Type B pancreatic cell (in vitro differentiated cells): ENCODE results near the gene NUB1. TPM values are rescaled to one million over a fixed set of nuclear protein-coding genes. Genes with fewer than 3 reads are reported as not detected.

ENCODE experiments used
- DNase-seq: peaks from one replicate; pipeline ENCODE4 v3.0.0; 2021; ENCODE audit warnings: mixed read lengths; ENCODE audit not compliant: unreplicated experiment; ENCODE audit errors: extremely low spot score
- H3K27ac Mint-ChIP-seq: 2 replicates; pipeline ENCODE4 v1.8.0; 2021; ENCODE audit warnings: mild to moderate bottlenecking, mixed read lengths
- H3K27me3 Mint-ChIP-seq: 2 replicates; pipeline ENCODE4 v1.8.0; 2021; ENCODE audit warnings: mixed read lengths
- H3K36me3 Mint-ChIP-seq: 2 replicates; pipeline ENCODE4 v1.8.0; 2021; ENCODE audit warnings: mixed read lengths
- H3K4me1 Mint-ChIP-seq: one replicate; pipeline ENCODE4 v1.8.0; 2021; ENCODE audit warnings: mixed read lengths; ENCODE audit not compliant: unreplicated experiment
- H3K4me3 Mint-ChIP-seq: 2 replicates; pipeline ENCODE4 v1.8.0; 2021; ENCODE audit warnings: mild to moderate bottlenecking, mixed read lengths
- H3K9me3 Mint-ChIP-seq: 2 replicates; pipeline ENCODE4 v1.8.0; 2021; ENCODE audit warnings: mixed read lengths
- CTCF ChIP-seq: fragments of 200-600 bp; sonication (generic); conservative IDR thresholded peaks from 2 replicates; pipeline ENCODE4 v1.5.0; 2021; ENCODE audit warnings: antibody characterized with exemption, mild to moderate bottlenecking
- total RNA-seq: library from RNA; stranded (reverse); gene quantifications from 2 replicates; pipeline ENCODE4 v1.2.1, GENCODE V29; 2021; ENCODE audit warnings: low replicate concordance

Gene NUB1
- total RNA-seq, 1 donor from 2014 or later, result 54.3 TPM

DNA sequence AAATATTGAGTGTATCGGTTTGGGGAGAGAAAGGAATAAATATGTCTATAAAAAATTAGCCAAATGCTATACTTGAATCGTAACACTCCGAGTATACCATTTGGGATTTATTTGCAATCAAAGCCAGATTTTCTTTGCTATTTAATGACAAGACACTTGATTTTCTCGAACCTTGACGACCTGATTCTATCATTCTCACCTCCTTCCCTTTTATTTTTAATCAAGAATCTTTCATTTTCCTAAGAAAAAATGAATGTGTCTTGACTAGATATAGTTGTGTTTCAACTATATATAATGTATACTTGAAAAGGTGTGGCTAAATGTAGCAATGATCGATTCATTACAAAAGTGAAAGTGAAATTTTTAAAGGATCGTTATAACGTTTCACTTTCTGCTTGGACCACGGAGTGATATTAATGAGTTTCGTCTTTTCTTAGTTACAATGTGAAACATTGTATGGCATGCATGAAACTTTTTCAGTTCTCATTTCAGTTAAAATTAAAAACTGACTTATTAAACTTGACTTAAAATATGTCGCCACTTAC lies 562 bp downstream of the NUB1 start:
- Mint-ChIP-seq H3K27me3 (no peaks in the 10 kb centered on the region), H3K27ac (peak overlapping the region; percentile 77), H3K4me3 (peak overlapping the region; percentile 90), H3K9me3 (no peaks in the 10 kb centered on the region), H3K36me3 (peaks cover 8% of the 10 kb centered on the region), H3K4me1 (peaks cover 11% of the 10 kb centered on the region)
- no peak for TF ChIP-seq CTCF
- no peak for DNase-seq

- no peak overlapping the region for H3K27ac Mint-ChIP-seq
- peaks cover 11% of the 10 kb centered on the region for H3K4me1 Mint-ChIP-seq
- no peaks in the 10 kb centered on the region for H3K9me3 Mint-ChIP-seq
- TF ChIP-seq CTCF, result no peak
- peak overlapping the region; percentile 59 for H3K4me3 Mint-ChIP-seq
- no peak for DNase-seq
- peaks cover 8% of the 10 kb centered on the region for H3K36me3 Mint-ChIP-seq
- no peaks in the 10 kb centered on the region for H3K27me3 Mint-ChIP-seq
Measured at GRCh38 chr7:151342811-151343210, 1.2 kb downstream of the NUB1 start.

DNA sequence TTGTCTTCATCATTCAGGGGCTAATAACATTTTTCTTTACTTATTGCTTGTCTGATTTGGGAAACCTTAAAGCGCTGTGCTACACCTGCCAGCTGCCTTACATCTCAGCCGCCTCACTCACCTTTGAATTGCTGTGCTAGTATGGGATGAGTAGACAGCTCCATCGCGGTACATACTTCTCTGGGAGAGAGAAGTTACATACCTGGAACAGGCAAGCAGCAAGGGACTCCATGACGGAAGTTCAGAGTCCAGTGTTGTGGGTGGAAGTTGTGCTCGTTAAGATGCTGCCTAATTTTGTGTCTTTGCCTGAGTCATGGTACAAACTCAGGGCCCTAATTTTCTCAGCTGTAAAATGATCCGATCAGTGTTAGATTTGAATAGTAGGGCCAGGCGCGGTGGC lies 1.9 kb downstream of the NUB1 start:
- no peak for TF ChIP-seq CTCF
- peaks cover 11% of the 10 kb centered on the region for H3K4me1 Mint-ChIP-seq
- H3K27ac Mint-ChIP-seq, result no peak overlapping the region
- DNase-seq, result no peak
- no peaks in the 10 kb centered on the region for H3K9me3 Mint-ChIP-seq
- H3K4me3 Mint-ChIP-seq, result peak overlapping the region; percentile 59
- H3K27me3 Mint-ChIP-seq, result no peaks in the 10 kb centered on the region
- peaks cover 8% of the 10 kb centered on the region for H3K36me3 Mint-ChIP-seq

DNA sequence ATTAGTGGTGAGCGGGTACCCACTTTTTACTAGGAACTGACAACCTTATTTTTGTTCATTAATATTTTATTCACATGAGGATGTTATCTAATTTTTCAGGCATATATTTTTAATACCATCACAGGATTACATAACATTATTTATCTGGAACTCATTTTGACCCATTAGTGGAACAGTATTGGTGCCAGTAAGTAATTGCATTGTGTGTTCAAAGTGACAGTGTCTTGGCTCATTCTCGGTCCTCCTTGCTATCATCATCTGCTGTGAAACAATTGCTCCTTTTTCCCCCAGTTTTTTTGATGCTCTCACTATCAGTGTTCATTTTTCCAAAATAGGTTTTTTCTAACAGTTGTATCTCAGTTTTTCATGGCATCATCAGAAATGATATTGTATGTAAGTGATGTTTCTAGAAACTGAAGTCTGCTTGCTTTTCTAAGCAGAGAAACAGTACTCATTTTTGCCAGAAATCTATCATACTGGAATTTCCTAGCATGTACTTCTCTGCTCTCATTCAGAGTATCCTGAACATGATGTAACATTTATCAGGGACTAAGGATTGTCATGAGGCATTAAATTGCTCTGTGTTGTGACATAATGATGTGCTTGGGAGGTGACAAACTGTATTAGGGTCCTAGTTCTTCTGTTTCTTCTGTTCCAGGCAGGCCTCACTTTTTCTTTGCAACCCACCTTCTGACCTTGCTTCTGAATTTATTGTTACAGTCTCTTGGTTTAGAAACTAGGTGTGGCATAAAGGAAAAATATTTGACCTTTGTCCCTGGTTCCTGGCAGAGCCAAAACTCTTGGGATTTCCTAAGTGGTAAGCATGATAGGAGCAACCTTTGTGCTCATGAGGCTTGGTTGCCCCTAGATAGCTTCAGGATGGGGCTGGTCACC lies 4.2 kb downstream of the NUB1 start:
- Mint-ChIP-seq H3K27me3 (no peaks in the 10 kb centered on the region), H3K4me1 (peaks cover 20% of the 10 kb centered on the region), H3K4me3 (no peak overlapping the region)

GRCh38 chr7:151346470-151346769 lies 4.8 kb downstream of the NUB1 start:
- Mint-ChIP-seq H3K36me3 (peaks cover 12% of the 10 kb centered on the region), H3K4me3 (no peak overlapping the region), H3K27me3 (no peaks in the 10 kb centered on the region), H3K9me3 (no peaks in the 10 kb centered on the region), H3K27ac (peak overlapping the region; percentile 17), H3K4me1 (peaks cover 20% of the 10 kb centered on the region)
- TF ChIP-seq CTCF, result no peak
- no peak for DNase-seq

More for the DNA sequence above, 4.2 kb downstream of the NUB1 start:
- Mint-ChIP-seq H3K27ac (peak overlapping the region; percentile 17), H3K36me3 (peaks cover 11% of the 10 kb centered on the region), H3K9me3 (no peaks in the 10 kb centered on the region)
- no peak for TF ChIP-seq CTCF
- no peak for DNase-seq
